ENCODE results near the gene COBLL1.

The COBLL1 gene

GRCh38 chr2:164808776-164809175 is 32.8 kb downstream of the COBLL1 start:
- no peak overlapping the region for H3K9ac ChIP-seq (ENCODE audit: low read length)
- H3K4me3 ChIP-seq (ENCODE audit: low read length): no peak overlapping the region
- peaks cover 2% of the 10 kb centered on the region for H3K4me1 ChIP-seq (ENCODE audit: control insufficient read depth, insufficient read depth, low read length)
- no peak overlapping the region for H3K27ac ChIP-seq (ENCODE audit: low read depth, low read length)
- H3K36me3 ChIP-seq (ENCODE audit: control insufficient read depth, insufficient read depth, low read length): no peaks in the 10 kb centered on the region
- H3K27me3 ChIP-seq (ENCODE audit: control insufficient read depth, insufficient read depth, low read length): no peaks in the 10 kb centered on the region

GRCh38 chr2:164803776-164804466 is 37.7 kb downstream of the COBLL1 start:
- H3K4me1 ChIP-seq (ENCODE audit: control insufficient read depth, insufficient read depth, low read length): peaks cover 2% of the 10 kb centered on the region
- no peak overlapping the region for H3K4me3 ChIP-seq (ENCODE audit: low read length)
- H3K27me3 ChIP-seq (ENCODE audit: control insufficient read depth, insufficient read depth, low read length): no peaks in the 10 kb centered on the region
- no peak overlapping the region for H3K27ac ChIP-seq (ENCODE audit: low read depth, low read length)
- no peak overlapping the region for H3K9ac ChIP-seq (ENCODE audit: low read length)
- no peaks in the 10 kb centered on the region for H3K36me3 ChIP-seq (ENCODE audit: control insufficient read depth, insufficient read depth, low read length)

- H3K4me1 ChIP-seq (ENCODE audit: control insufficient read depth, insufficient read depth, low read length): no peaks in the 10 kb centered on the region
- no peaks in the 10 kb centered on the region for H3K36me3 ChIP-seq (ENCODE audit: control insufficient read depth, insufficient read depth, low read length)
- no peak overlapping the region for H3K4me3 ChIP-seq (ENCODE audit: low read length)
- no peak overlapping the region for H3K27ac ChIP-seq (ENCODE audit: low read depth, low read length)
- no peaks in the 10 kb centered on the region for H3K27me3 ChIP-seq (ENCODE audit: control insufficient read depth, insufficient read depth, low read length)
- H3K9ac ChIP-seq (ENCODE audit: low read length): no peak overlapping the region
Measured at GRCh38 chr2:164802095-164802707, 39.4 kb downstream of the COBLL1 start.

GRCh38 chr2:164800572-164800971 is 41.1 kb downstream of the COBLL1 start:
- no peak overlapping the region for H3K4me3 ChIP-seq (ENCODE audit: low read length)
- H3K27ac ChIP-seq (ENCODE audit: low read depth, low read length): no peak overlapping the region
- H3K9ac ChIP-seq (ENCODE audit: low read length): no peak overlapping the region
- no peaks in the 10 kb centered on the region for H3K27me3 ChIP-seq (ENCODE audit: control insufficient read depth, insufficient read depth, low read length)
- no peaks in the 10 kb centered on the region for H3K4me1 ChIP-seq (ENCODE audit: control insufficient read depth, insufficient read depth, low read length)
- no peaks in the 10 kb centered on the region for H3K36me3 ChIP-seq (ENCODE audit: control insufficient read depth, insufficient read depth, low read length)

GRCh38 chr2:164797627-164798026 is 44.0 kb downstream of the COBLL1 start:
- H3K27me3 ChIP-seq (ENCODE audit: control insufficient read depth, insufficient read depth, low read length): no peaks in the 10 kb centered on the region
- H3K27ac ChIP-seq (ENCODE audit: low read depth, low read length): no peak overlapping the region
- no peak overlapping the region for H3K4me3 ChIP-seq (ENCODE audit: low read length)
- no peak overlapping the region for H3K9ac ChIP-seq (ENCODE audit: low read length)
- no peaks in the 10 kb centered on the region for H3K36me3 ChIP-seq (ENCODE audit: control insufficient read depth, insufficient read depth, low read length)
- H3K4me1 ChIP-seq (ENCODE audit: control insufficient read depth, insufficient read depth, low read length): no peaks in the 10 kb centered on the region

- Histone ChIP-seq H3K4me3 (ENCODE audit: low read length) (no peak overlapping the region), H3K9ac (ENCODE audit: low read length) (no peak overlapping the region), H3K27me3 (ENCODE audit: control insufficient read depth, insufficient read depth, low read length) (no peaks in the 10 kb centered on the region), H3K27ac (ENCODE audit: low read depth, low read length) (no peak overlapping the region), H3K36me3 (ENCODE audit: control insufficient read depth, insufficient read depth, low read length) (no peaks in the 10 kb centered on the region), H3K4me1 (ENCODE audit: control insufficient read depth, insufficient read depth, low read length) (no peaks in the 10 kb centered on the region)
Measured at GRCh38 chr2:164796999-164797398, 44.6 kb downstream of the COBLL1 start.

GRCh38 chr2:164794432-164795231 is 47.0 kb downstream of the COBLL1 start:
- Histone ChIP-seq H3K36me3 (ENCODE audit: control insufficient read depth, insufficient read depth, low read length) (no peaks in the 10 kb centered on the region), H3K27me3 (ENCODE audit: control insufficient read depth, insufficient read depth, low read length) (no peaks in the 10 kb centered on the region), H3K4me3 (ENCODE audit: low read length) (no peak overlapping the region), H3K27ac (ENCODE audit: low read depth, low read length) (no peak overlapping the region), H3K9ac (ENCODE audit: low read length) (no peak overlapping the region), H3K4me1 (ENCODE audit: control insufficient read depth, insufficient read depth, low read length) (no peaks in the 10 kb centered on the region)

- Histone ChIP-seq H3K27ac (ENCODE audit: low read depth, low read length) (no peak overlapping the region), H3K4me3 (ENCODE audit: low read length) (no peak overlapping the region), H3K27me3 (ENCODE audit: control insufficient read depth, insufficient read depth, low read length) (no peaks in the 10 kb centered on the region), H3K36me3 (ENCODE audit: control insufficient read depth, insufficient read depth, low read length) (no peaks in the 10 kb centered on the region), H3K9ac (ENCODE audit: low read length) (no peak overlapping the region), H3K4me1 (ENCODE audit: control insufficient read depth, insufficient read depth, low read length) (no peaks in the 10 kb centered on the region)
Measured at GRCh38 chr2:164794016-164794415, 47.6 kb downstream of the COBLL1 start.

GRCh38 chr2:164793529-164793928 is 48.1 kb downstream of the COBLL1 start:
- no peaks in the 10 kb centered on the region for H3K36me3 ChIP-seq (ENCODE audit: control insufficient read depth, insufficient read depth, low read length)
- H3K9ac ChIP-seq (ENCODE audit: low read length): no peak overlapping the region
- H3K27me3 ChIP-seq (ENCODE audit: control insufficient read depth, insufficient read depth, low read length): no peaks in the 10 kb centered on the region
- no peak overlapping the region for H3K4me3 ChIP-seq (ENCODE audit: low read length)
- H3K27ac ChIP-seq (ENCODE audit: low read depth, low read length): no peak overlapping the region
- H3K4me1 ChIP-seq (ENCODE audit: control insufficient read depth, insufficient read depth, low read length): no peaks in the 10 kb centered on the region

GRCh38 chr2:164792316-164793170 is 49.1 kb downstream of the COBLL1 start:
- no peaks in the 10 kb centered on the region for H3K27me3 ChIP-seq (ENCODE audit: control insufficient read depth, insufficient read depth, low read length)
- no peak overlapping the region for H3K4me3 ChIP-seq (ENCODE audit: low read length)
- H3K36me3 ChIP-seq (ENCODE audit: control insufficient read depth, insufficient read depth, low read length): no peaks in the 10 kb centered on the region
- no peaks in the 10 kb centered on the region for H3K4me1 ChIP-seq (ENCODE audit: control insufficient read depth, insufficient read depth, low read length)
- H3K9ac ChIP-seq (ENCODE audit: low read length): no peak overlapping the region
- H3K27ac ChIP-seq (ENCODE audit: low read depth, low read length): no peak overlapping the region

GRCh38 chr2:164789968-164790367 is 51.7 kb downstream of the COBLL1 start:
- no peak overlapping the region for H3K9ac ChIP-seq (ENCODE audit: low read length)
- H3K4me1 ChIP-seq (ENCODE audit: control insufficient read depth, insufficient read depth, low read length): peaks cover 9% of the 10 kb centered on the region
- no peak overlapping the region for H3K27ac ChIP-seq (ENCODE audit: low read depth, low read length)
- H3K27me3 ChIP-seq (ENCODE audit: control insufficient read depth, insufficient read depth, low read length): no peaks in the 10 kb centered on the region
- H3K4me3 ChIP-seq (ENCODE audit: low read length): no peak overlapping the region
- H3K36me3 ChIP-seq (ENCODE audit: control insufficient read depth, insufficient read depth, low read length): no peaks in the 10 kb centered on the region

GRCh38 chr2:164786787-164787186 is 54.8 kb downstream of the COBLL1 start:
- Histone ChIP-seq H3K27ac (ENCODE audit: low read depth, low read length) (no peak overlapping the region), H3K36me3 (ENCODE audit: control insufficient read depth, insufficient read depth, low read length) (no peaks in the 10 kb centered on the region)

More at GRCh38 chr2:164786787-164787186, 54.8 kb downstream of the COBLL1 start:
- Histone ChIP-seq H3K9ac (ENCODE audit: low read length) (no peak overlapping the region), H3K4me3 (ENCODE audit: low read length) (no peak overlapping the region), H3K27me3 (ENCODE audit: control insufficient read depth, insufficient read depth, low read length) (no peaks in the 10 kb centered on the region), H3K4me1 (ENCODE audit: control insufficient read depth, insufficient read depth, low read length) (peaks cover 14% of the 10 kb centered on the region)

All from rectal smooth muscle tissue (tissue), 1 donor.